Fibroblast of gingiva (primary cell): ENCODE data around the gene CATSPERE.
"Not testable (repeated sequence)": the region's sequence is repeated elsewhere in the genome, so short reads cannot be mapped to it uniquely, and the experiment has no call there.

Experiments used
- DNase-seq: peaks from one replicate; pipeline ENCODE4 v3.0.0-alpha.2; 2011; ENCODE audit warnings: low read depth

Gene CATSPERE

GRCh38 chr1:244636488-244637259 is 175.6 kb downstream of the CATSPERE start:
- no peak for DNase-seq

GRCh38 chr1:244639561-244639960 is 178.5 kb downstream of the CATSPERE start:
- no peak for DNase-seq

- DNase-seq = no peak
Measured at GRCh38 chr1:244640917-244641316, 179.8 kb downstream of the CATSPERE start.

- no peak for DNase-seq
Measured at GRCh38 chr1:244642526-244642925, 181.5 kb downstream of the CATSPERE start.

- no peak for DNase-seq
Measured at GRCh38 chr1:244642988-244643387, 181.9 kb downstream of the CATSPERE start.

- no peak for DNase-seq
Measured at GRCh38 chr1:244645414-244645813, 184.3 kb downstream of the CATSPERE start.

GRCh38 chr1:244645890-244646289 is 184.8 kb downstream of the CATSPERE start:
- no peak for DNase-seq

GRCh38 chr1:244647819-244648218 is 186.7 kb downstream of the CATSPERE start:
- DNase-seq = no peak

GRCh38 chr1:244651956-244652622 is 191.0 kb downstream of the CATSPERE start:
- no peak for DNase-seq

- DNase-seq = peak; percentile 100
Measured at GRCh38 chr1:244652623-244653438, 191.8 kb downstream of the CATSPERE start, which contains the start of gene DESI2. Gene DESI2, plus strand, starts transcription at chr1:244653126. Its CDS starts 188 bp downstream, at chr1:244653314.

GRCh38 chr1:244653439-244654107 is 192.5 kb downstream of the CATSPERE start:
- DNase-seq = no peak

- no peak for DNase-seq
Measured at GRCh38 chr1:244654108-244655038, 193.3 kb downstream of the CATSPERE start.

- no peak for DNase-seq
Measured at GRCh38 chr1:244655186-244655585, 194.1 kb downstream of the CATSPERE start.

- DNase-seq = no peak
Measured at GRCh38 chr1:244657421-244657820, 196.3 kb downstream of the CATSPERE start.

GRCh38 chr1:244659694-244660093 is 198.6 kb downstream of the CATSPERE start:
- peak; percentile 41 for DNase-seq

- DNase-seq = no peak
Measured at GRCh38 chr1:244660595-244660994, 199.5 kb downstream of the CATSPERE start.

- DNase-seq = not testable (repeated sequence)
Measured at GRCh38 chr1:244661569-244662312, 200.7 kb downstream of the CATSPERE start.

- no peak for DNase-seq
Measured at GRCh38 chr1:244662599-244662998, 201.5 kb downstream of the CATSPERE start.

- DNase-seq = no peak
Measured at GRCh38 chr1:244664353-244664752, 203.3 kb downstream of the CATSPERE start.

GRCh38 chr1:244665771-244666217 is 204.7 kb downstream of the CATSPERE start:
- DNase-seq = no peak
